Measurements from ENCODE around the gene LOXL4.

The LOXL4 gene

DNA sequence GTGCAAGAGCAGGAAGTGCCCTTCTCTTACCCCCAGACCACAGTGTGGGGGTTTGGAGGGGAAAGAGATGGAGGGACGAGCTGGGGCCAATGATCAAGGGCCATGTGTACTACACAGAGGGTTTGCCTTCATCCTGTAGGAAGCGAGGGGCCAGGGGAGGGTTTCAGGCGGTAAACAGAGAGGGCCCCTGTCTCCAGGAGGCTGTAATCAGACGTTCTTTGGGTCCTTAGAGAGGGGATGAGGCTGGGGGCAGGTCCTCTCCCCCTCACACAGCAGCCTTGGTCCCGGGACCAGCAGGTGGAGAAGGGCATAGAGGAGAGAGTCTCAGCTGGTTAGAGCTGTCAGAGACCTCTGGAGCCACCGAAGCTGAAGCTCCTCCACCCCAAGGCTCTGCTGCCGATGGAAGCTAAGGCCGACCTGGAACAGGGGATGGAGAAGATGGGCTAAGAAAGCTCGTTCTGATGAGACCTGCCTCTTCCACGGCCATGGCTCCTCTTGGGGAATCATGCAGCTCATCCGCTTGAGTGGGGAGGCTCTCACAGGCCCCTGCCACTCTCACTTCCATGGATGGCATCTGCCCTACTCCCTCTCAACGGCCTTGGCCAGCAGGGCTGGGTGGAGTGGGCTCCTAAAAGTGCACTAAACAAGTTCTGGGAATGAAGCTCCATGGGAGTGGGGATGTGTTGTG is 3.5 kb downstream of the LOXL4 start:
- DNase-seq: no peak

DNA sequence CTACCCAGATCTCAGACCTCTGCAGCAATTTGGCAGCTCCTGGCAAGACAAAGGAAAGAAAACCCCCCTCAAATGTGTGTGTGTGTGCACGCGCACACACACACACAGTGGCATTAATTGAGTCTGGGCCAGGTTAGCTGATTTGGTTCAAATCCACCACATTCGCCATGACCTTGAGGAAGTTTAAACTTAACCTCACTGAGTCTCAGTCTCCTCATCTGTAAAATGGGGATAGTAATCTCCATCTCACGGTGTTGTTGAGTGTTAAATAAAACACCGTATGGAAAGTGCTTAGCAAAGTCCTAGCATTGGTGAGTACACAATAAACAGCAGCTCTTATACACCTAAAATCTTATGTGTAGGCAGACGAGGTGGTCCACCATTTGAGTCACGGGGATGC is 4.9 kb downstream of the LOXL4 start:
- no peak for DNase-seq

DNA sequence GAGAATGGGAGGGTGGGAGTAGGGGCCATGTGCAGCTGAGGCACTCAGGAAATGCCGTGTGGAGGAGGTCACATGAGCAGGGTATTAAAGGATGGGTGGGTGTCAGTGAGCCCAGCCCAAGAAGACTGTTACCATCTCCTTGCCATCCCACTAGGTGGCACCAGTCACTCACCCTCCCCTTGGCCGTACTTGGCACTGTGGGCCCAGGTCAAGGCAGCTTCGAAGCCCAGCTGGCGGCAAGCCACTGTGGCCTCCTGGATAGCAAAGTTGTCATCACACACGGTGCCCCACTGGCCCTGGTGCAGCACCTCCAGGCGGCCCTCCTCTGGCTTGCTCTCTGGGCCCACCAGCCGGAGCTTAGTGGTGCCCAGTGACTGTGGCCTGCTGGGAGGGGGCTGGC is 5.4 kb downstream of the LOXL4 start:
- DNase-seq: no peak

DNA sequence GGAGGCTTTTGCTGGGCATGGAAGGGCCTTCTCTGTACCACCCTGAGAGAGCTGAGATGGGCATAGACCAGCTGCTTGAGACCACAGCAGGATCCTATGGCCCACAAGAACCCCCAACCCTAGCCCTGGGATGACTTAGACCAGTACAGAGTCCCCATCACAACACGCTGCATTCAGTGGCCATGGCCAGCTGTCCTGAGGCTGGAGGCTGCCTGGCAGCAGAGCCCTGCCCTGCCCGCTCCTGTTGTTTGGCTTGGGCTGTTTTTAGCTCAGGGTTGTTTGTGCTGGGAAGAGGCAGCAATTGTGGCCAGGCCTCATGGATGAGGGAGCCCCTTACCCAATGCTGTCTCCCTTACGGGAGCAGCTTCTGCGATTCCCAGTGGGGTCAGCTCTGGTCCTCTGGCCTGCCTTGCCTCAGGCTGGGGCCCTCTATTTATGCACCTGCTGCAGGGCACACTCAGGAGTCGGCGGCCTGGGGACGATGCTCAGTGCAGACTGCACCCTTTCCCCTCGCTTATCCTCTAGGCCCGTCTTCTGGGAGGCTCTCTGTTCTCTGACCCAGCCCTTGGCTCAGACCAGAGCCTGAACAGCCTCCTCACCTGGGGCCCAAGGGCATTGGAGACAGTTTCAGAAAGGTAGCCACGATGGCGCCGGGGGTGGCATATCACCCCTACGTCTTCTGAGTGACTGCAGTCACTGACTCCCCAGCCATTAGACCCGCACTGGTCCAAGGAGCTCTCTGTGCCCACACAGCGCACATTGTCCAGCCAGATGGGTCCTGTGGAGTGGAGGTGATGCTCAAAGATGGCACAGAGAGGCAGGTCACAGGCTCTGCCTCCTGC is 6.3 kb downstream of the LOXL4 start:
- DNase-seq: no peak

DNA sequence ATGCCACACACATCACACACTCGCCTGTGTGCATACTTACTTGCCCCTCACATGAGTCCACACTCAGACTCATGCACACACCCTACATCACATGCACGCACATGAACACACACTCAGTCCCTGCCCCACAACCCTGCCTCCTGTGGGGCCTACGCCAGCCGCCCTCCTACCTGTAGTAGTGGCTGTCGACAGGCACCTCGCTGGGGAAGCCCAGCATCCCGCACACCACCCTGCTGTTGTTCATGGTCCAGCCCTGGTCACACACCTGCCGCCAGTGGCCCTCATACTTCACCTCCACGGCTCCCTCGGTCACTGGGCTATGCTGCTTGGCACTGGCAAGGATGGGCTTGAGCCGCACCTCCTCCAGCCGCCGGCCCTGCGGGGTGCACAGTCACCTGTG is 7.2 kb downstream of the LOXL4 start:
- DNase-seq: no peak

DNA sequence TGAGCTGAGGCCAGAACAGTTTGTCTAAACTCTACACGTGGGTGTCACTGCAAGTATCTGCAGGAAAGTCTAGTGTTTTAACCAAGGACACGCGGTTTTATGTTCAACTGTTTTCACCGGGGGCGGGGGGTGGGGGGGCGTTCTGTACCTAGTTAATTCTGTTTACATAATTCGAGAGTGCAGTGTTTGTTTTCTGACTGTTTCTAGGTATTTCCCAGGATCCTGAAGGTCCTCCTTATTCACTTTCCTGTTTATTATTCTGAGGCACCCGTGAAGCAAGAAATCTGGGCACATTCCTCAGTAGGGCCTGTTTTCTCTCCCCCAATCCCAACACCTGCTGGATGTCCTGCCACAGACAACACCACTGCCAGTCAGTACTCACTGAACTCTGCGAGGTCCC is 7.6 kb downstream of the LOXL4 start:
- no peak for DNase-seq

DNA sequence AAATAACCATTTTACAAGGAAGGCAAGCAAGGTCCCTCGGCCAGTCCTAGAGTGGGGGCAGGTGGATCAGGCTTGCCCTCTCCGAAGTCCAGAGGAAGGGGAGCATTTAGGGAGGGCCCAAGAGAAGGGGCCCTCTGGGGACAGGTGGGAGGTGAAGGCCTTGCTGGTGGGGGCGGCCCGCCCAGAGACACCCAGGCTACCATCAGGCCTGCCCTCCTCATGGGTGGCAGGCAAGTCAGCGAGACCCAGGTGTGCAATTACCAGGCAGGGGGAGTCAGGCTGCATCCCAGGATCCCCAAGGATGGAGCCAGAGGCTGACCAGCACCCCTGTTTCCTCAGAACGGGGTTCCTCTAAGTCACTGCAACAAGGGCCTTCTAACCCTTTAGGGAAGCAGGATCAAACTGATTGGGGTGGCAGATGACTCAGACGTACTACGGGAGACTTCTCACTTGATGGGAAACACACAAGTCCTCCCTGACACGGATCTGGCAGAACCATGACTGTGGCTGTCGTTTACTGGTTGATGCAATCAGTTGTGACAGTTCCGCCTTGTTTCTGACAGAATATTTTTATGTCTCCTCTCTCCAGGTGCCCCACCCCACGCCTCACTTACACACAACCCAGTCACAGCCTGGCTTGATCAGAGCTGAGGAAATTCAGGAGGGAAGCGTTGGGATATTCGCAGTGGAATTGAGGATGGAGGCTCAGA is 8.2 kb downstream of the LOXL4 start:
- DNase-seq: no peak

DNA sequence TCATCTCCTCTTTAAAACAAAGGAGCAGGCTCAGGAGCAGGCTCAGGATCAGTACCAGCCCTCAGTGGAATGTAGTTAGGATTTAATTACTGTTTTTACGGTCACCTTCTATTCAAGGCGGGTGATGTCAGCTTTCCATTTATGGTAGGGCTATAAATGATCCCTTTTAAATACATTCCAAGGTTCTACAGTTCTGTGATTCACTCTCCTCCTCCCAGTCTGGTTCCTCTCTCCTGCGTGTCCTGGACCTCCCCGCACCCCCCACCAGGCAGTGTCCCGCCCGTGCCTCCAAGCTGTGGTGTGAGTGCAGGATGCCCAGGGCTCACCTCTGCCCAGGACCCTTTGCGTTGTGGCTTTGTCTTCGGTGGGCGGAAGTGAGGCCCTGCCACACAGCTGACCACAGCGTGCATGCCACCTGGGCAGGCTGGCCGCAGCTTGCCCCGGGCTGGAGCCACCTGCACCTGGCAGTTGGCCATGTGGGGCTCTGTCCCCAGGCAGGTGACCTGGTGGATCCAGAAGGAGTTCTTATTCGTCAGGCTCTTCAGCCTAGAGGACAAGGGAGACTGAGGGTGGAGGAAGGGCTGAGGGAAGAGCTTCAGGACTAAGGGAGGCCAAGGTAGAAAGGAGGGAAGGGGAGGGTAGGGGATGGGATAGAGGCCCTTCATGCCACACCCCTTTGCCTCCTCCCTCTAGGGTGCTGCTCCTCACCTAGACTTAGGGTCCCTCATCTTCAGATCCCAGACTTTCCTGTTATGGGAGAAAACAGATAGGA is 9.1 kb downstream of the LOXL4 start:
- DNase-seq: no peak

DNA sequence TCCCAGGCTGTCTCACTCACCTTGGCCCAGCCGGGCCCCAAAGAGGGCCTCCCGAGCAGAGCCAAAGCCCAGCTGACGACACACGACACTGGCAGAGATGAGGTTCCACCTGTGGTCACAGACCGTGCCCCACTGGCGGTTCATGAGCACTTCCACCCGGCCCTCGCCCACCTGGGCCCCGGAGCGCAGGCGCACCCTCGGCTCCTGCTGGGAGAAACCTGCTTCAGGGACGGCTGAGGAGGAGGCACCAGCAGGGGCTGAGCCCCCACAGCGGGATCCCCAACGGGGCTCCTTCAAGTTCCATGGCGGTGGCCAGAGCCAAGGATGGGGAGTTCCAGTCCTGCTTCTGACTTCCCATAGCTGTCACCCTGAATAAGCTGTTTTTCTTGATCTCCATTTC is 10.0 kb downstream of the LOXL4 start:
- DNase-seq: no peak

DNA sequence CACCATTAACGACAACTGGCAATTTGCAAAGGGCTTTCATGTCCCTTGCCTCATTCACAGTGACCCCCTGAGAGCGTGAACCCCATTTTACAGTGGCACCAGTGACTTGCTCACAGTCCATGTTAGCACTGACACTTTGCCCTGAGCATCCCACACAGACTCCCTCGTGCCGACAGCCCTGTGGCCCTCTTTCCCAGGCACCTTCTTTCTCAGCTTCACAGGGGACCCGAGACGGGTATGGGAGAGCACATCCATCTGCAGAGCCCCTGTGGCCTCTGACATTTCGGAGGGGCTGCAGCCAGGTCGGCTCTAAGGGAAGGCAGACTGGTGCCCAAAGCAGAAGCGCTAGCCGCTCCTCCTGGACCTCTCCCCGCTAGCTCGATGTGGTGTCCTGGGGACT is 10.8 kb downstream of the LOXL4 start:
- no peak for DNase-seq

DNA sequence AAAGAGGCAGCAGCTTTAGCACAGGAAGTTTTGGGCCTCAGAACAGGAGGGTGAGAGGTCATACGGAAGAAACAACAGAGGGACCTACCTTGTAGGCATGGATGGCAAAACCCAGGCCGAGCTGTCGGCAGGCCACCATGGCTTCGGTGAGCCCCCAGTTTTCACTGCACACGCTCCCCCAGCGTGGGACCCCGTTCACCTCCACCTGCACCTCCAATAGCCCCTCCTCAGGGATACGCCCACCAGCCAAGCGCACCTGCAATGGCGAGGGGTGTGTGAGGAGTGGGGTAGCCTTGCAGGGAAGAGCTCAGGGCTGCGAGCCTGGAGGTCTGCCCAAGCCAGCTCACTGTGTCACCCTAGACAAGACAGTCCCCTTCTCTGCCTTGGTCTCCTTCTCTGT is 11.3 kb downstream of the LOXL4 start:
- no peak for DNase-seq

DNA sequence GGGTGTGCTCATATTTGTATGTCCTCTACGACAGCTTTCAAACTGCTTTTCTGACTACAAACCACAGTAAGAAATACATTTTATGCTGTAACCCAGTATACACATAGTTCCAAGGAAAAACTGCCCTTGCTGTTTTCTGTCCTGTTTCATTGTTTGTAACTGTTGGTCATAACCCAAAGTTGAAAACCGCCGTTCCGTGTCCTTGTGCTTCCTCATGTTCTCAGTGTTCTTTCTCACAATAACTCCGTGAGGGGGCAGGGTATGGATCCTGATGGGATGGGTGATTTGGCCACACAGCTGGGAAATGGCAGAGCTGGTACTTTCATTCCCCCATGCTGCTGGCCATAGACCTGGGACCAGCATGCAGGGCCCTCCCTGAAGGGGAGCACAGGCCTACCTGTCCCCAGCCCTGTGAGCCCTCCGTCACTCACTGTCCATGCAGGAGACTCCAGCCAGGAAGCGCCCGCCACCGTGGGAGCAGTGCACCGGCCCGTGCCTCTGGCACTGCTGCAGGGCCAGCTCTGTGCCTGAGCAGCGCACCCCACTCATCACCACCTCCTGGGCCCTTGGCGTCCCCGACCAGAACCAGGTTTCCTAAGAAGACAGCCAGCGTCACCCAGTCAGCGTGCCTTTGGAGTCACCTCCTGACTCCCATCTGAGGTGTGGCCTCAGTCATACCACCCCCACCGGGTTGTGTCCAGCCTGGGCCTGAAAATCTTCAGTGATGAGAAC is 12.7 kb downstream of the LOXL4 start:
- DNase-seq: no peak

DNA sequence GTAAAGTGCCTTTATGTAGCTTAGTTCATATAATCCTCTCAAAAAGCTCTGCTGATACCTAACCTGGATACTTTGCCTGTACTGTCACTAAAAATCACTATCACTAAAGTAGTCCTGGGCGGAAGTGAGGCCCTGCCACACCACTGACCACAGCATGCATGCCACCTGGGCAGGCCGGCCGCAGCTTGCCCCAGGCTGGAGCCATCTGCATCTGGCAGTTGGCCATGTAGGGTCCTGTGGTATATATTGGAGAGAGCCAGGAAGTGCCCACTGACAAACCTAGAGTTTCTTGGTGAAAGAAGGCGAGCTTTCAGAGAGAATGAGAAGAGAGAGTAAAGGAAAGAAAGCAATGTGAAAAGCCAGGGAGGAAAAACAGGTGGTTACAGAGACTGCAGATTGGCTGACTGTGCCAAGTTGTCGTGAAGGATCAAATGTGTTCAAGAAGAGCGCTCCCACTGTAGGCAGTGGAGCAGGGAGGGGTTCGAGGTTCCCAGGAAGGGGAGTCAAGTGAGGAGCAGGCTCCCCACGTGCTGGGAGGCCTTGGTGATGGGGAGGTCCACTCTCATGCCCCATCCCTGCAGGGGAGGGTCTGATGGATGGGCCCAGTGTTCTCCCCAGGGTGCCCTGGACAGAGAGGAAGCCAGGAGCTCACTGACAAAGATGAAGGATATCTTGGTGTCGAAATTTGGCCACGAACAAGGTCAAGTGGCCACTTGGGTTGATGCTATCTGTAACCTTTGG is 13.6 kb downstream of the LOXL4 start:
- DNase-seq: no peak

DNA sequence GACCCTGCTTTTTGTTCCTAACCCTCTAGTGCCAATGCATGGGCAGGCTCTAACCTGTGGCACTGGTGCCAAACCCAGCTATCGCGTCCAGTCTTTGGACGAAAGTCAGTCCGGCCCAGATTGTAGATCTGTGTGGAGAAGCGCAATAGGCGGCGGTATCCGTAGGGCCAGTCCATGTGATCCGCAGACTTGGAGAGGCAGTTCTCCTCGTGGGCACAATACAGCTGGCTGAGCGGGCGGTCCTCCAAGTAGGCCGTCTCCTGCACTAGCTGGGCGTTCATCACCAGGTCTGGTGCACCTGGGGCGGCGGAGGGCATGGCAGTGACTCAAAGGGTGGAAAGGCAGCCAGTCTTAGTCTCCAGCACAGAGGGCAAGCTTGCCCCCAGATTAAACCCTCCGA is 14.5 kb downstream of the LOXL4 start:
- DNase-seq: no peak

DNA sequence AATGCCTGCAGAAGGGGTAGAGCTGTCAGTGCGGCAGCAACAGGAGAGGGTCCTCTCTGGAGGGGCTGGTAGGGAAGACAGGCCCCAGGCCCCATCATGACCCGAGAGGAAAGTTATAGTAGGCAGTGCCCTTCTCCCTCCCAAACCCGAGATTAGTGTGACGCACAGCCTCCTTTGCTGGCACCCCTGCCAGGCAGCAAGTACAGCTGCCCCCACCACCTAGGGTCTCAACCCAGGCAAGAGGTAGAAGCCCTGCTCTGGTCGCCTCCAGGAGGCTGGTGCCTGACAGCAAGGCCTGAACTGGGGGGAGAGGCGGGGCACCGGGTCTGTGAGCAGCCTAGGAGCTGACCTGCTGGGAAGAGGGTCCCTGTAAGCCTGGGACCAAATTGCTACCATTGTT is 15.5 kb downstream of the LOXL4 start:
- DNase-seq: no peak

DNA sequence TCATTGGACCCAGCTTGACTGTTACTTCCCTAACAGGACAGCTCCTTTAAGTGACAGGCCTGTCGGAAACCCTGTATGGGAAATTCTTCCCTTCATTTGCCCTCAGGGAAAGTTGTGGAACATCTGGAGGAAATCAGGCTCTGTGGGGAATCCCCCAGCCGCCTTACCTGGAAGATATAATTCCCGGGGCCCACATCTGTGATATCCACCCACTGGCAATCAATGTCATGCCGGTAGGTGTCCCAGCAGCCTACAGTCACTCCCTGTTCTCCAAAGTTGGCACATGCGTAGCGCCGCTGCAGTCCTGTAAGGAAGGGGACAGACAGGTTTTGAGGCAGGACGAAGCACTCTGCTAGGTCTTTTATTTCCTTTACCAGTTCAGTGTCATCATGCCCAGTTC is 16.6 kb downstream of the LOXL4 start:
- DNase-seq: no peak

DNA sequence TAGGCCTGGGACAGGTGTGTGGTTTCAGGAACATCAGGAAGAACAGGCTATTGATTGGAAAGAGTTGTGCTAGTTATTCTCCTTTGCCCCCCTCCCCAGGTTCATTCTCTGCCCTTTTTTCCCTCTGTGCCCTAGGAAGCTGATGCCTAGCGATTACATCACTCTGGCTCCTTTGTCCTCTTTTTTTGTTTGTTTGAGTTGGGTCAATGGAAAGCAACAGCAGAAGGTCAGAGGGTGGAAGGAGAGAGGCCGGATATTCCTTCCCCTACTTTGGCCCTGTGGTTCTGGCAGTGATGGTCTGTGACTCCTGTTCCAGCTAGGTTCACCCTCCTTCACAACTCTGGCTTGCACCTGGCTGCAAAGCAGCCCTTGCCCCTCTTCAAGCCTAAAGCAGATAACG is 18.9 kb downstream of the LOXL4 start:
- DNase-seq: no peak

DNA sequence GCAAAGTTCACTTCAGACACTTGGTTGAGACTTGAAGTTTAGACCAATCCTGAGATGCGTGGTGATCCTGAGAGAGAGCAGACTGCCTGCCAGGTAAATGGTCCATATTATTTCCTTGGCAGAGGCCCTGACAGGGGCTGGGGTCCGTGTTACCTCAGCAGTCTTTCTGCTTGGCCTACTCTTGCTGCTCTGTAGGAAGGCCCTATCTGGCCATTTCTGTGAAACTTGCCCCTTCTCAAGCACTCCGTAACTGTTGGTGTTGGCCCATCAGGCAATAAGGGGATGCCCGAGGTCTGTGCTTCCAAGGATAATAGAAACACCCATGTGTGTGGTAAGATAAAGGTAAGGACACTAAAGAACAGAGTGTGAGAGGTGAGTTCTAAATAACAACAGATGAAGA is 20.0 kb downstream of the LOXL4 start:
- DNase-seq: no peak

DNA sequence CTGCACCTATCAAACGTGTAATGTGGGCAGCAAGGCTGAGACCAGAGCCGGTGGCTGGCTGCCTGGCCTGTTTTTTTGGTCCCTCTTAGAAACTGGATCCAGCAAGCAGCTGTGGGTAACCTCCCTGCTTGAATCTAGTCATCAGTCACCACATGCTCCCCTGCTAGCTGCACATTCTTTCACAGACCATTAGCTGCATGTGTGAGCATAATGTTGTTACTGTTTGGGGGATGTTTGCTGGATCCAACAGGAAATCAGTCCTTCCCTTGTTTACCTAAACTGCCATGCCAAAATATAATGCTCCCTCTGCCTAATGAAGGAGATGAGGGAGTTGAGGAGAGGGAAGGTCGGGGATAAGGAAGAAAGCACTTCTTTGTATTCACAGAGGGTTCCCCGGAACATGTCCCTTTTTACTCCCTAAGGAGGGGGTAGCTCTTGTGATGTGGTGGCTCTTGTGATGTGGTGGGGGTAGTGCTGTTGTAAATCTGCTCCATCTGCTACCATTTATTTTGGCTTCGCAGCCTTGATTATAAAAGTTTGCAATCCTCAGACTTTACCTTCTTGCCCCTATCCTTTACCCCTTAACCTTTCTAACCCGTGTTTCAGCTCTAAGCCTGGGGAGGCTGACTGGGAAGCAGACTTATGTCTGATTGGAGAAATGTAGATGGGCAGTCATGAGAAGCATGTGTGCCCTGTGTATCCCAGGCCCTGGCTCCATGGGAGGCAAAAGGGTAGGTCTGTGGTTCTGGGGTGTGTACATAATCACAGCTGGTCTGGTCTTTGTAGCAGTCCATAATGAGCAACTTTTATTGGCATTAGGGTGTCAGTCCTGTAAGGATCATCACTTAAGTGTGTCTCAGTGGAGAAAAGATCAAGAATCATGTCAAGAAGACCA is 20.8 kb downstream of the LOXL4 start:
- peak; percentile 61 for DNase-seq

DNA sequence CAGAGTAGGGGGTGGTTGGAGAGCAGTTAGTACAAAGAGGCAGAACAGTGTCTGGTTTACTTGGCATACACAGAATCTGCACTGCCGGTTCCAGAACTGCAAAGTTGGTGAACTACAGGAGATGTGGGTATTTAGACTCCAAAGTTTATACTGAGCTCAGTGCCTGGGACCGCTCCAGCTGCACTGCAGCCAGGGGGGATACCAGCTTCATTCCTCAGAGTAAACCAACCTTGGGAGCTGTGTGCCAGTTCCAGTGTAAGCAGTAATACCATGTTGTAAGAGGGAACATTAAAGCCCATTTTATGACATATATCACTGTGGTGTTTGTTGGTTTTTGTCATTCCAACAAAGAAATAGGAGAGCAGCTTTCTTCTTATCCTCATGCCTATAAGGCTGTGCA is 23.4 kb downstream of the LOXL4 start:
- no peak for DNase-seq
